Stimulated activated CD8-positive, alpha-beta memory T cell treated with anti-CD3 and anti-CD28 coated beads, Interleukin-4, amount 100 ng/mL, for 1 hour (primary cell): ENCODE data around the gene CCER1.

Experiments
- DNase-seq, 2 donors: peaks; one replicate each; pipeline ENCODE4 v3.0.0-alpha.2; 2020; ENCODE audit warnings: low read depth in 2 of 2, low spot score in 1 of 2

Gene CCER1

GRCh38 chr12:90922145-90922627, 32.8 kb downstream of the CCER1 start:
- DNase-seq: no peak

DNA sequence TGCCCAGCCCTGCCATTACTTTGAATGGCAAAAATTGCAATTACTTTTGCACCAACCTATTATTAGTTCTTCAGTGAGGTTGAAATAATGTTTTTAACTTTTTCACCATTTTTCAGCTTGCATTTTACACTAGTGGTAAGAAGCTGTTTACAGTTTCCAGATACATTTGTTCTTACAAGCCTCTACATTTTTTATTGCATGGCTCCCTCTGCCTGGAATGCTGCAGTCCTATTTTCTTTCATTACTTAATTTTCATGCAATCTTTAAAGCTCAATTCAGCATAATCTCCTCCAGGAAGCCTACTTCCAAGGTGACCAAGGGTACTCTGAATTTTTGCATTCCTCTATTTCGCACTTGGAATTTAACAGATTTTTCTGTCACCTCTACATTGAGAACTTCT, 33.4 kb downstream of the CCER1 start:
- DNase-seq: no peak

DNA sequence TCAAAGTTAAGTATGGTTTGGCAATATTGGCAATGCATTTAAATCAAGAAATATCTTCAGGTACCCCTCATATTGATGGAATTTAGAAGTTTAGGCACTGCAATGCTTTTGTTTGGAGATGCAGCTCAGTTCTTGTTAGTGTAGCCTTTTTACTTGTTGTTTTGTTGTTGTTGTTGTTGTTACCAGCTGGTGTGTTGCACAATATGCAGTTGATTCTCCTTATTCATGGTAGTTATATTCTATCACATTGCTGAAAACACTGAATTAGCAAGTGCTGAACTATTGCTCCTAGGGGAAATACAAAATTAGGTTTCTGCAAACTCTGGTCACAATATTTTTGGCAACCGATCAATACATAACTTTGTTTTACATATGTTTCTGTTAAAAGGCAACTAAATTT, 34.8 kb downstream of the CCER1 start:
- no peak for DNase-seq

- DNase-seq: no peak
These were observed 37.5 kb downstream of the CCER1 start for GRCh38 chr12:90917431-90917830.

DNA sequence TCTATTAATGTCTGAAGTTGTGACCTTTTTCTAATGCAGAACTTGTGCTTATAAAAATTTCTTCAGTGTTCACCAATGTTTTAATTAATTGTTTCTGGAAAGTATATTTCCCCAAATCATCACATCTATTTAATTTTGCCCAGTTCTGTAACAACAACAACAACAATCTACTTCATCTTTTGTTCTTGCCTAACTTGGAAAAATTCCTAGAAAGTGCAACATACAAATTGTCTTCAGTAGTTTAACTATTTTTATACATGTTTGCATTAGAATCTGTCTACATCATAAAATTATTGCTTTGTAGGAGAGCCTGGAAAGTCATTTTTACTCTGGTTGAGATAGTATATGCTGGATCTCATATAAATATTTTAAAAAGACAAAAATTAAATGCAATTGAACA, 38.5 kb downstream of the CCER1 start:
- DNase-seq: no peak

DNA sequence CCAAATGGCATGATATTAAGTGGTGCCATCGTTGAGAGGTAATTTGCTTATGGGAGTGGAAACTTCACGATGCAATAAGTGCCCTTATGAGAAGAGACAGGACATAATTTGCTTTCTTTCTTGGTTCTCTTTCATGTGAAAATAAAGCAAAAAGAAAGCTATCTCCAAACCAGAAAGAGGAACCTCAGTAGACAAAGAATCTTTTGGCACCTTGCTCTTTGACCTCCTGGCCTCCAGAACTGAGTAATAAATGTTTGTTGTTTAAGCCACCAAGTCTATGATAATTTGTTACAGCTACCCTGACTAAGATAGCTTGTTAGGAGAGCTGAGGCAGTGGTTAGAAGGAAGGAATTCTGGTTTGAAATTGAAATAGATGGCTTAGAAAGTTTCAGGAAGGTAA, 39.6 kb downstream of the CCER1 start:
- no peak for DNase-seq

- DNase-seq: no peak
These were observed 44.0 kb downstream of the CCER1 start for GRCh38 chr12:90910958-90911357.

- DNase-seq: no peak
These were observed 45.8 kb downstream of the CCER1 start for GRCh38 chr12:90909069-90909770.

- no peak for DNase-seq
These were observed 46.5 kb downstream of the CCER1 start for GRCh38 chr12:90908465-90908864.

DNA sequence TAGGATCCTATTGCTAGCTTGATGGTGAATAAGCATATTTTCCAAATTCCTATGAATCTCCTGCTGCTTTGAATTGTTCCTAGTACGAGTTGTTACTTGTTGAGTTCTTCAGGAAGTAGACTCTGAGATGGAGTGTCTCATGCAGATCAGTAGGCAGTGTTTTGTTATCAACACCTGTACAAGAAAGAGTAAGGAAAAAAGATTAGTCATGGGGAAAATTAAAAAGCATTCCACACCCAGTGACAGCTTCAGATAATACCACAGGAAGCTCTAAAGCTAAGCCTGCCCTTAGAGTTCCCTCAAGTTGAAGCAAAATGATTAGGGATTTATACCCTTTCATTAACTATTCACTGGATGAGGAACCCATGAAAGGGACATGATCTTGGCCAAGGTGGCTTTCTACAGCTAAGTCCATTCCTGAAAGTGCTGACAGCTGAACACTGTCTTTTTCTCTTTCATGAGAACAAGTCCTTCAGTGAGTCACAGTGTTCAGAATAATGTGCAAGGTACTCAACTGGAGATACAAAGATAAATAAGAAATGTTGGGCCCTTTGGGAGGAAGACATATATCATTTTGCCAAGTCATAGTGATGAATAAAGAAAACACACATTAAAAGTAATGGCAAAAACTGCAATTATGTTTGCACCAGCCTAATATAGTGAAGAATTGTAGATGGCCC, 49.1 kb downstream of the CCER1 start:
- DNase-seq: no peak

GRCh38 chr12:90902596-90902995, 52.4 kb downstream of the CCER1 start:
- DNase-seq: no peak
